ENCODE data around the gene HDAC8.
"Not testable (repeated sequence)": the region's sequence is repeated elsewhere in the genome, so short reads cannot be mapped to it uniquely, and the experiment has no call there.

The HDAC8 gene

GRCh38 chrX:72532366-72532765, 40.3 kb downstream of the HDAC8 start:
- DNase-seq, result no peak

- DNase-seq, result no peak
Measured at GRCh38 chrX:72526534-72527508, 45.8 kb downstream of the HDAC8 start.

- DNase-seq, result no peak
Measured at GRCh38 chrX:72498782-72499181, 73.9 kb downstream of the HDAC8 start.

- DNase-seq, result no peak
Measured at GRCh38 chrX:72495046-72495445, 77.6 kb downstream of the HDAC8 start.

- DNase-seq, result no peak
Measured at GRCh38 chrX:72492499-72492898, 80.1 kb downstream of the HDAC8 start.

- not testable (repeated sequence) for DNase-seq
Measured at GRCh38 chrX:72490221-72490620, 82.4 kb downstream of the HDAC8 start.

- DNase-seq, result no peak
Measured at GRCh38 chrX:72487661-72488060, 85.0 kb downstream of the HDAC8 start.

- no peak for DNase-seq
Measured at GRCh38 chrX:72479324-72480274, 93.0 kb downstream of the HDAC8 start.

GRCh38 chrX:72478853-72479252, 93.8 kb downstream of the HDAC8 start:
- no peak for DNase-seq

GRCh38 chrX:72478351-72478750, 94.3 kb downstream of the HDAC8 start:
- DNase-seq, result no peak

- no peak for DNase-seq
Measured at GRCh38 chrX:72477781-72478181, 94.9 kb downstream of the HDAC8 start.

- no peak for DNase-seq
Measured at GRCh38 chrX:72477376-72477775, 95.3 kb downstream of the HDAC8 start.

- no peak for DNase-seq
Measured at GRCh38 chrX:72475952-72476668, 96.5 kb downstream of the HDAC8 start.

- DNase-seq, result no peak
Measured at GRCh38 chrX:72475338-72475737, 97.3 kb downstream of the HDAC8 start.

- DNase-seq, result no peak
Measured at GRCh38 chrX:72470532-72471223, 102.0 kb downstream of the HDAC8 start.

- no peak for DNase-seq
Measured at GRCh38 chrX:72470117-72470516, 102.5 kb downstream of the HDAC8 start.

- DNase-seq, result no peak
Measured at GRCh38 chrX:72468607-72469006, 104.0 kb downstream of the HDAC8 start.

- no peak for DNase-seq
Measured at GRCh38 chrX:72467135-72467534, 105.5 kb downstream of the HDAC8 start.

GRCh38 chrX:72466493-72466892, 106.2 kb downstream of the HDAC8 start:
- DNase-seq, result no peak

- no peak for DNase-seq
Measured at GRCh38 chrX:72465889-72466288, 106.8 kb downstream of the HDAC8 start.

- DNase-seq, result no peak
Measured at GRCh38 chrX:72461766-72462165, 110.9 kb downstream of the HDAC8 start.

- DNase-seq, result no peak
Measured at GRCh38 chrX:72461288-72461687, 111.4 kb downstream of the HDAC8 start.
